ENCODE data around the gene PSMB2. TPM values are rescaled to one million over a fixed set of nuclear protein-coding genes. Genes with fewer than 3 reads are reported as not detected.

The PSMB2 gene
- total RNA-seq, 1 experiment from 2014 or later = 47.5 TPM

DNA sequence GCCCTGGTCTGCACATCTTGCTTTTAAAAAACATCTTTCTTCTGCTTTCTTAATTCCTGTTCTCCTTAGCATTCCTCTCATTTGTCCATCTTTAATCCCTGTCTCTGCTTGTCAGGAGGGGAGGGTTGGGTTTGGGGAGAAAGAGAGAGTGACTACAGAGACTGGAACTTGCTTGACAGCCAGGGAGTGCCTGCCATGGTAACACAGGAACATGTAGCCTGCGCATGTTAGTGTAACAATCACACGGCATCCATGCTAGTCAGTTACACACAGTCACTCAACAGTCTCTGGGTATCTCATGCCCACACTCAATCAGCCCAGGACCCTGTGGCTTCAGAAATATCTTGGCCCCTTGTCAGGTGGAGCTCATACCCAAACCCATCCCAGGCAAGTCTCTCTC, 69.0 kb downstream of the PSMB2 start:
- DNase-seq (ENCODE audit: low read depth) = no peak

- DNase-seq (ENCODE audit: low read depth) = no peak
Measured at GRCh38 chr1:35571263-35571662, 70.1 kb downstream of the PSMB2 start.

DNA sequence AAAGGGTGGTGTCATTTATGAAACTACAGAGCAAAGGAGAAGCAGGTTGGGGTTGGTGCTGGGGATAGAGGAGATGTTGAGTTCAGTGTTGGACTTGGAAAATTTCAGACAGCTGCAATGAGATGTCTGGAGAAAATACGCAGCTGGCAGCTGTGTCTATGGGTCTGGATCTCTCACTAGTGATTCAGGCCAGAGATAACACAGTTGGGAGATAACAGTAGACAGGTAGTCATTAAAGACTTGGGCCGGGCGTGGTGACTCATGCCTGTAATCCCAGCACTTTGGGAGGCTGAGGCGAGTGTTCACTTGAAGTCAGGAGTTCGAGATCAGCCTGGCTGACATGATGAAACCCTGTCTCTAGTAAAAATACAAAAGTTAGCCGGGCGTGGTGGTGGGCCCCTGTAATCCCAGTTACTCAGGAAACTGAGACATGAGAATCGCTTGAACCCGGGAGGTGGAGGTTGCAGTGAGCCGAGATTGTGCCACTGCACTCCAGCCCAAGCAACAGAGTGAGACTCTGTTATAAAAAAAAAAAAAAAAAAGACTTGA, 70.7 kb downstream of the PSMB2 start:
- peak; percentile 45 for DNase-seq (ENCODE audit: low read depth)

DNA sequence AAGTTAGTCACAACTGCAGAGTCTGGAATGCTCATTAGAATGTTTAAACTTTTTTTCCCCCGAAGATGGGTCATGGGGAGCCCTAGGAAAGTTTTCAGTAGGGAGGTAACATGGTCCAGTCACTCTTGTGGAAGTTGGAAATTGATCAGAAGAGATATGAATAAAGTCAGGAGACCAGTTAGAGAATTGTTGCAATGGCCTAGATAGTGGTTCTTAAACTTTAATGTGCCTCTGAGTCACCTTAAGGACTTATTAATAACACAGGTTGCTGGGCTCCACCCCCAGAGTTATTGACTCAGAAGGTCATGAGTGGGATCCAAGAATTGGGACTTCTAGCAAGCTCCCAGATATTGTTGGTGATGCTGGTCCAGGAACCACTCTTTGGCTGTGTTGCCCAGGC, 71.4 kb downstream of the PSMB2 start:
- peak; percentile 40 for DNase-seq (ENCODE audit: low read depth)

- peak; percentile 64 for DNase-seq (ENCODE audit: low read depth)
Measured at GRCh38 chr1:35568975-35569395, 72.3 kb downstream of the PSMB2 start.

- DNase-seq (ENCODE audit: low read depth) = no peak
Measured at GRCh38 chr1:35567947-35568558, 73.3 kb downstream of the PSMB2 start.

DNA sequence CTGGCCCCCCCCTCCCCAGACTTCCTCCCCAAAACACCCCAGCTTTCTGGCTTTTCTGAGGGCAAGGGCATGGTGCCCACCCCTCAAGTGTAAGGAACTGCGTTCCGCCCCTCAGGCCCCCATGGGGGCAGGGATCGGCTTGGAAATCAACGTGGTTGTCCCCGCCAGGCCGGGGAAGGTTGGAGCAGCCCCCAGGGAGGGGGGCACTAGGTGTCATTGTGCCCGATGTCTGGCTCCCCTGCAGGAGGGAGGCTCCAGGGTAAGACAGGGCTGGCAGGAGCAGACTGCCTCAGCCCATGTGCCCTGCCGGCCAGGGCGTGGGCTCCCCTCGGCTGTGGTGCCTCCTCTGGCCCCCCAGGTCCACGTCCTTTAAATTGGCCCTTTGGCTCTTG, 75.6 kb downstream of the PSMB2 start:
- DNase-seq (ENCODE audit: low read depth) = no peak

DNA sequence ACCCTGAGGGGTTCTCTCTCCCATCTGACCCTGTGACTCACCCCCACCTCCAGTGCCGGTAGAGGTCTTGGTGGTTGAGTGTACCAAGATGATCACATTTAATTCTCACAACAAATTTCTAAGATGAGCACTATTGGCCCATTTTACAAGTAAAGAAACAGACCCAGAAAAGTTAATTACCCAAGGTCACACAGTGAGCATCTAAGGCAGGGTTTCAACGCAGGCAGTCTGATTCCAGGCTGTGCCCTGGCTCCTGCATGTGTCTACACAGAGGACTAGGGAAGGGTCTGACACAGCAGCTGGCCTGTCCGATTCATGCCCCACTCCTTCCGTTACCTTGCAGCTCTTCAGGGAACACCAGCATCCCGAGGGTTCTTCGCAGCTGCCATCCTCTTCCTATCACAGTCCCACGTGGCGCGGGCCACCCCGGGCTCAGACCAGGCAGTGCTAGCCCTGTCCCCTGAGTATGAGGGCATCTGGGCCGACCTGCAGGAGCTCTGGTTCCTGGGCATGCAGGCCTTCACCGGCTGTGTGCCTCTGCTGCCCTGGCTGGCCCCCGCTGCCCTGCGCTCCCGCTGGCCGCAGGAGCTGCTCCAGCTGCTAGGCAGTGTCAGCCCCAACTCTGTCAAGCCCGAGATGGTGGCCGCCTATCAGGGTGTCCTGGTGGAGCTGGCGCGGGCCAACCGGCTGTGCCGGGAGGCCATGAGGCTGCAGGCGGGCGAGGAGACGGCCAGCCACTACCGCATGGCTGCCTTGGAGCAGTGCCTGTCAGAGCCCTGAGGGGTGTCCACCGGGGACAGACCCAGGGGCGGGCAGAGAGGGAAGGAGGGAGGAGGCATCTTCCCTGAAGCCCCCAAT, 76.2 kb downstream of the PSMB2 start:
- no peak for DNase-seq (ENCODE audit: low read depth)

- DNase-seq (ENCODE audit: low read depth) = peak; percentile 69
Measured at GRCh38 chr1:35564037-35564883, 77.1 kb downstream of the PSMB2 start.

GRCh38 chr1:35563166-35563565, 78.2 kb downstream of the PSMB2 start:
- DNase-seq (ENCODE audit: low read depth) = no peak

DNA sequence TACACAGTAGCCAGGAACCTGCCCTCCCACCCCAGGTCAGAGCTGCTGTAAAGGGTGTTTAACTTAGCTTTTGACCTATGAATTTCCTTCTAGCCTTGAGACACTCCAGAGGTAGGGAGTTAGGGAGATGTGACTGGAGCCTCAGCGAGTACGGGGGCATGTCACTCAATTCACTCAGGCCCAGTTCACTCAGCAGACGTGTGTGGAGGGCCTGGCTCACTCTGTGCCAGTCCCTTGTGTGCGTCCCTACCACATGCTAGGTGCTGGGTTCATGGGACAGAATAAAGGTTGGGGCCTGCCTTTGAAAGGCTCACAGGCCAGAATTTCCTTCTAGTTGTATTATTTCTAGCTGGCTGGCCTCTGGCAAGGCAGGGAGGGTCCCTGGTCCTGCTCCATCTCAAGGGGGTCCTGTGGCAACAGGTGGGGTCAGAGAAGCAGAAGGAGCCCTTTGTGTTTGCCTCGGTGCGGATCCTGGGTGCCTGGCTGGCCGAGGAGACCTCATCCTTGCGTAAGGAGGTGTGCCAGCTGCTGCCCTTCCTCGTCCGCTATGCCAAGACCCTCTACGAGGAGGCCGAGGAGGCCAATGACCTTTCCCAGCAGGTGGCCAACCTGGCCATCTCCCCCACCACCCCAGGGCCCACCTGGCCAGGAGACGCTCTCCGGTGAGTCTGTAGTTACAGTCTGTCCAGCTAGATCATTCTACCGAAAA, 79.2 kb downstream of the PSMB2 start:
- DNase-seq (ENCODE audit: low read depth) = no peak

DNA sequence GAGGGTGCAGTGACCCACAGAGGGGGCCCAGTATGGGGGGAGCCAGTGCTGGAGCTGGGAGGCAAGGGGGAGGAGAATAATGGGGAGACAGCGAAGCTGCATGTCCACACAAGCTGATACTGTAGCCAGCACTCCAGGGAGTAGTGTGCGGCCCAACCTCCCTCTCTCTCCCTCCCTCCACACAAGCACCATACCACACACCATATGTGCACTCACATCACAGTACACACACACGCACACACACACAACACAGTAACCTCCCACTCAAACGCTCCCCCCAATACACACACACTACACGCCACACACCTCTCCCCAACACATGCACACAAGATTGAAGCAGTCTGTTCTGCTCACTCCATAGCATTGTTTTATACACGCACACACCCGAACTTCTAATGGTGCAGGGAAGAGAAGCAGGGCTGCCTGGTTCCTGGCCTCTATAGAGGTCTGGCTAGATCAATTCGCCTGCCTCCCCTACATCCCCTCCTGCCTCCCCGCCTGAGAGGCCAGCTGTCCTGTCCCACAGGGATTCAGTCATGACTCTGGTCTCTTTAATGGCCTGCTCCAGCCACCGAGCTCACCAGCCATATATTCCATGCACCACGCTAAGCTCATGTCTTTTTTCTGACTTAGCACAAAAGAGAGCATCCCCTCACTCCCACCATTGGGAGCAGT, 79.9 kb downstream of the PSMB2 start:
- no peak for DNase-seq (ENCODE audit: low read depth)

DNA sequence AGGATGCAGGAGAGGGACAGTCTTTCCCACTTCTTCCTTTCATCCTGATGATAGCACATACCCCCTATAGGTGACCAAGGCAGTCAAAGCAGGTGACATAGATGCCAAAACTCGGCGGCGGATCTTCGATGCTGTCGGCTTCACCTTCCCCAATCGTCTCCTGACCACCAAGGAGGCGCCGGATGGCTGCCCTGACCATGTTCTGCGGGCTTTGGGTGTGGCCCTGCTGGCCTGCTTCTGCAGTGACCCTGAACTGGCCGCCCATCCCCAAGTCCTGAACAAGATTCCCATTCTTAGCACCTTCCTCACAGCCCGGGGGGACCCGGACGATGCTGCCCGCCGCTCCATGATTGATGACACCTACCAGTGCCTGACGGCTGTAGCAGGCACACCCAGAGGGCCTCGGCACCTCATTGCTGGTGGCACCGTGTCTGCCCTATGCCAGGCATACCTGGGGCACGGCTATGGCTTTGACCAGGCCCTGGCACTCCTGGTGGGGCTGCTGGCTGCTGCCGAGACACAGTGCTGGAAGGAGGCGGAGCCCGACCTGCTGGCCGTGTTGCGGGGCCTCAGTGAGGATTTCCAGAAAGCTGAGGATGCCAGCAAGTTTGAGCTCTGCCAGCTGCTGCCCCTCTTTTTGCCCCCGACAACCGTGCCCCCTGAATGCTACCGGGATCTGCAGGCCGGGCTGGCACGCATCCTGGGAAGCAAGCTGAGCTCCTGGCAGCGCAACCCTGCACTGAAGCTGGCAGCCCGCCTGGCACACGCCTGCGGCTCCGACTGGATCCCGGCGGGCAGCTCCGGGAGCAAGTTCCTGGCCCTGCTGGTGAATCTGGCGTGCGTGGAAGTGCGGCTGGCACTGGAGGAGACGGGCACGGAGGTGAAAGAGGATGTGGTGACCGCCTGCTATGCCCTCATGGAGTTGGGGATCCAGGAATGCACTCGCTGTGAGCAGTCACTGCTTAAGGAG, 80.8 kb downstream of the PSMB2 start:
- DNase-seq (ENCODE audit: low read depth) = no peak

GRCh38 chr1:35559317-35559944, 81.9 kb downstream of the PSMB2 start:
- no peak for DNase-seq (ENCODE audit: low read depth)

- DNase-seq (ENCODE audit: low read depth) = no peak
Measured at GRCh38 chr1:35558374-35559316, 82.7 kb downstream of the PSMB2 start.

- DNase-seq (ENCODE audit: low read depth) = peak; percentile 96
Measured at GRCh38 chr1:35557611-35558373, 83.5 kb downstream of the PSMB2 start, which contains the start of gene NCDN. TSS of gene NCDN (plus strand) at chr1:35557799. CDS start at chr1:35558191, 392 bp downstream.

- peak; percentile 48 for DNase-seq (ENCODE audit: low read depth)
Measured at GRCh38 chr1:35557118-35557610, 84.2 kb downstream of the PSMB2 start, which contains the start of gene KIAA0319L. TSS of gene KIAA0319L (minus strand) at chr1:35557403. CDS start at chr1:35554491, 2,912 bp downstream.
